Activated CD8-positive, alpha-beta memory T cell treated with anti-CD3 and anti-CD28 coated beads for 1 hour (primary cell): ENCODE results near the gene POU6F2.
"Not testable (repeated sequence)": the region's sequence is repeated elsewhere in the genome, so short reads cannot be mapped to it uniquely, and the experiment has no call there.

Experiments used
- DNase-seq, 2 donors: peaks; one replicate each; pipeline ENCODE4 v3.0.0-alpha.2; 2020; ENCODE audit warnings: low read depth in 1 of 2; ENCODE audit errors: extremely low read depth in 1 of 2

POU6F2 gene

GRCh38 chr7:39183796-39184195 is 206.1 kb downstream of the POU6F2 start:
- no peak for DNase-seq

GRCh38 chr7:39184391-39184790 is 206.7 kb downstream of the POU6F2 start:
- no peak for DNase-seq

- no peak for DNase-seq
Observed at GRCh38 chr7:39186131-39186530, 208.4 kb downstream of the POU6F2 start.

GRCh38 chr7:39186671-39187070 is 209.0 kb downstream of the POU6F2 start:
- no peak for DNase-seq

- no peak for DNase-seq
Observed at GRCh38 chr7:39187130-39187529, 209.4 kb downstream of the POU6F2 start.

GRCh38 chr7:39192476-39192875 is 214.8 kb downstream of the POU6F2 start:
- DNase-seq: no peak

- not testable (repeated sequence) for DNase-seq
Observed at GRCh38 chr7:39194388-39194787, 216.7 kb downstream of the POU6F2 start.

GRCh38 chr7:39195967-39196366 is 218.3 kb downstream of the POU6F2 start:
- DNase-seq: no peak

- no peak for DNase-seq
Observed at GRCh38 chr7:39197831-39198230, 220.1 kb downstream of the POU6F2 start.

GRCh38 chr7:39198556-39198955 is 220.8 kb downstream of the POU6F2 start:
- DNase-seq: no peak

- DNase-seq: no peak
Observed at GRCh38 chr7:39199006-39199405, 221.3 kb downstream of the POU6F2 start.

- DNase-seq: no peak
Observed at GRCh38 chr7:39199951-39200350, 222.2 kb downstream of the POU6F2 start.

GRCh38 chr7:39202041-39202440 is 224.3 kb downstream of the POU6F2 start:
- DNase-seq: no peak

GRCh38 chr7:39210362-39210761 is 232.7 kb downstream of the POU6F2 start:
- no peak for DNase-seq

GRCh38 chr7:39211581-39211980 is 233.9 kb downstream of the POU6F2 start:
- DNase-seq: no peak

GRCh38 chr7:39212876-39213275 is 235.2 kb downstream of the POU6F2 start:
- DNase-seq: no peak

- DNase-seq: no peak
Observed at GRCh38 chr7:39217783-39218182, 240.1 kb downstream of the POU6F2 start.

- no peak for DNase-seq
Observed at GRCh38 chr7:39219869-39220268, 242.2 kb downstream of the POU6F2 start.

- DNase-seq: no peak
Observed at GRCh38 chr7:39221901-39222300, 244.2 kb downstream of the POU6F2 start.

- DNase-seq: no peak
Observed at GRCh38 chr7:39228946-39229345, 251.2 kb downstream of the POU6F2 start.

- no peak for DNase-seq
Observed at GRCh38 chr7:39233851-39234529, 256.3 kb downstream of the POU6F2 start.

GRCh38 chr7:39238234-39238869 is 260.6 kb downstream of the POU6F2 start:
- DNase-seq: no peak

- no peak for DNase-seq
Observed at GRCh38 chr7:39240864-39241263, 263.2 kb downstream of the POU6F2 start.
